Dendritic cell treated with granulocyte-macrophage colony-stimulating factor and Interleukin-4, amounts not matched to agents 40 ng/mL and 50 ng/mL, for 4 days (primary cell): ENCODE results near the gene ITPKB.

Experiments
- H3K27ac Mint-ChIP-seq: one replicate; pipeline ENCODE4 v1.8.0; 2022; ENCODE audit warnings: mild to moderate bottlenecking, mixed read lengths
- H3K27me3 Mint-ChIP-seq: one replicate; pipeline ENCODE4 v1.8.0; 2022; ENCODE audit warnings: mild to moderate bottlenecking, mixed read lengths
- H3K36me3 Mint-ChIP-seq: one replicate; pipeline ENCODE4 v1.8.0; 2022; ENCODE audit warnings: low read depth, mixed read lengths
- H3K4me1 Mint-ChIP-seq: one replicate; pipeline ENCODE4 v1.8.0; 2022; ENCODE audit warnings: low read depth, mixed read lengths
- H3K4me3 Mint-ChIP-seq: one replicate; pipeline ENCODE4 v1.8.0; 2022; ENCODE audit warnings: mild to moderate bottlenecking, moderate library complexity, mixed read lengths
- H3K9me3 Mint-ChIP-seq: one replicate; pipeline ENCODE4 v1.8.0; 2022; ENCODE audit warnings: mixed read lengths
- intact Hi-C: fragments of 100-400 bp; cut with micrococcal nuclease; formaldehyde crosslinking; loops from one replicate; pipeline ENCODE4 v1.15.0; 2022

ITPKB gene

GRCh38 chr1:226610671-226611070 lies 128.4 kb downstream of the ITPKB start:
- H3K27ac Mint-ChIP-seq: no peak overlapping the region
- intact Hi-C loops: no loop called here
- H3K36me3 Mint-ChIP-seq: no peaks in the 10 kb centered on the region
- H3K27me3 Mint-ChIP-seq: peaks cover 7% of the 10 kb centered on the region
- H3K4me3 Mint-ChIP-seq: no peak overlapping the region
- no peaks in the 10 kb centered on the region for H3K9me3 Mint-ChIP-seq
- no peaks in the 10 kb centered on the region for H3K4me1 Mint-ChIP-seq

GRCh38 chr1:226609836-226610455 lies 129.1 kb downstream of the ITPKB start:
- no peak overlapping the region for H3K27ac Mint-ChIP-seq
- H3K36me3 Mint-ChIP-seq: no peaks in the 10 kb centered on the region
- peaks cover 7% of the 10 kb centered on the region for H3K27me3 Mint-ChIP-seq
- H3K4me3 Mint-ChIP-seq: no peak overlapping the region
- no peaks in the 10 kb centered on the region for H3K4me1 Mint-ChIP-seq
- H3K9me3 Mint-ChIP-seq: no peaks in the 10 kb centered on the region
- intact Hi-C loops: no loop called here

- intact Hi-C loops: loop anchor here (1.0 kb wide), 1 partner anchor 62 kb away; no protein-coding TSS in a partner anchor
- H3K36me3 Mint-ChIP-seq: no peaks in the 10 kb centered on the region
- H3K4me3 Mint-ChIP-seq: no peak overlapping the region
- H3K4me1 Mint-ChIP-seq: no peaks in the 10 kb centered on the region
- H3K27me3 Mint-ChIP-seq: peaks cover 7% of the 10 kb centered on the region
- H3K9me3 Mint-ChIP-seq: no peaks in the 10 kb centered on the region
- H3K27ac Mint-ChIP-seq: no peak overlapping the region
Observed at GRCh38 chr1:226608699-226609505, 130.2 kb downstream of the ITPKB start.

GRCh38 chr1:226607821-226608220 lies 131.3 kb downstream of the ITPKB start:
- Mint-ChIP-seq H3K9me3 (no peaks in the 10 kb centered on the region), H3K4me3 (no peak overlapping the region), H3K36me3 (no peaks in the 10 kb centered on the region), H3K27me3 (peaks cover 7% of the 10 kb centered on the region), H3K27ac (no peak overlapping the region), H3K4me1 (no peaks in the 10 kb centered on the region)
- intact Hi-C loops: loop anchor here (1.0 kb wide), 1 partner anchor 61 kb away; no protein-coding TSS in a partner anchor

- no peak overlapping the region for H3K27ac Mint-ChIP-seq
- H3K36me3 Mint-ChIP-seq: no peaks in the 10 kb centered on the region
- intact Hi-C loops: no loop called here
- peaks cover 7% of the 10 kb centered on the region for H3K27me3 Mint-ChIP-seq
- no peak overlapping the region for H3K4me3 Mint-ChIP-seq
- H3K4me1 Mint-ChIP-seq: no peaks in the 10 kb centered on the region
- no peaks in the 10 kb centered on the region for H3K9me3 Mint-ChIP-seq
Observed at GRCh38 chr1:226607268-226607660, 131.8 kb downstream of the ITPKB start.

- H3K4me3 Mint-ChIP-seq: no peak overlapping the region
- intact Hi-C loops: no loop called here
- H3K27me3 Mint-ChIP-seq: peaks cover 7% of the 10 kb centered on the region
- no peaks in the 10 kb centered on the region for H3K36me3 Mint-ChIP-seq
- no peaks in the 10 kb centered on the region for H3K4me1 Mint-ChIP-seq
- H3K27ac Mint-ChIP-seq: no peak overlapping the region
- H3K9me3 Mint-ChIP-seq: no peaks in the 10 kb centered on the region
Observed at GRCh38 chr1:226606311-226607267, 132.5 kb downstream of the ITPKB start.

GRCh38 chr1:226605318-226605950 lies 133.6 kb downstream of the ITPKB start:
- intact Hi-C loops: no loop called here
- peaks cover 7% of the 10 kb centered on the region for H3K27me3 Mint-ChIP-seq
- H3K4me1 Mint-ChIP-seq: no peaks in the 10 kb centered on the region
- H3K9me3 Mint-ChIP-seq: no peaks in the 10 kb centered on the region
- no peak overlapping the region for H3K4me3 Mint-ChIP-seq
- H3K27ac Mint-ChIP-seq: no peak overlapping the region
- H3K36me3 Mint-ChIP-seq: no peaks in the 10 kb centered on the region

GRCh38 chr1:226604560-226605317 lies 134.3 kb downstream of the ITPKB start:
- intact Hi-C loops: no loop called here
- no peak overlapping the region for H3K27ac Mint-ChIP-seq

GRCh38 chr1:226603858-226604559 lies 135.1 kb downstream of the ITPKB start:
- intact Hi-C loops: no loop called here
- Mint-ChIP-seq H3K4me1 (no peaks in the 10 kb centered on the region), H3K27ac (no peak overlapping the region), H3K36me3 (no peaks in the 10 kb centered on the region), H3K9me3 (no peaks in the 10 kb centered on the region), H3K27me3 (peaks cover 6% of the 10 kb centered on the region), H3K4me3 (no peak overlapping the region)

More at GRCh38 chr1:226604560-226605317, 134.3 kb downstream of the ITPKB start:
- H3K4me3 Mint-ChIP-seq: no peak overlapping the region
- H3K36me3 Mint-ChIP-seq: no peaks in the 10 kb centered on the region
- no peaks in the 10 kb centered on the region for H3K4me1 Mint-ChIP-seq
- no peaks in the 10 kb centered on the region for H3K9me3 Mint-ChIP-seq
- H3K27me3 Mint-ChIP-seq: peaks cover 7% of the 10 kb centered on the region

- no peaks in the 10 kb centered on the region for H3K4me1 Mint-ChIP-seq
- no peak overlapping the region for H3K27ac Mint-ChIP-seq
- H3K4me3 Mint-ChIP-seq: no peak overlapping the region
- H3K9me3 Mint-ChIP-seq: no peaks in the 10 kb centered on the region
- H3K27me3 Mint-ChIP-seq: peaks cover 6% of the 10 kb centered on the region
- intact Hi-C loops: no loop called here
- no peaks in the 10 kb centered on the region for H3K36me3 Mint-ChIP-seq
Observed at GRCh38 chr1:226603022-226603857, 135.8 kb downstream of the ITPKB start.

- no peaks in the 10 kb centered on the region for H3K9me3 Mint-ChIP-seq
- no peaks in the 10 kb centered on the region for H3K4me1 Mint-ChIP-seq
- H3K36me3 Mint-ChIP-seq: no peaks in the 10 kb centered on the region
- H3K27me3 Mint-ChIP-seq: peaks cover 3% of the 10 kb centered on the region
- intact Hi-C loops: no loop called here
- H3K4me3 Mint-ChIP-seq: no peak overlapping the region
- no peak overlapping the region for H3K27ac Mint-ChIP-seq
Observed at GRCh38 chr1:226602186-226603021, 136.7 kb downstream of the ITPKB start.
